ENCODE measurements around the gene DNAJC22. TPM values are rescaled to one million over a fixed set of nuclear protein-coding genes. Genes with fewer than 3 reads are reported as not detected.
A peak's percentile ranks its signal among the peaks of the same experiment; 100 is the strongest.
"Not testable (repeated sequence)": the region's sequence is repeated elsewhere in the genome, so short reads cannot be mapped to it uniquely, and the experiment has no call there.

DNAJC22 gene
- polyA plus RNA-seq, 4 donors: 18.4 to 26.8 (median 20.1) TPM

DNA sequence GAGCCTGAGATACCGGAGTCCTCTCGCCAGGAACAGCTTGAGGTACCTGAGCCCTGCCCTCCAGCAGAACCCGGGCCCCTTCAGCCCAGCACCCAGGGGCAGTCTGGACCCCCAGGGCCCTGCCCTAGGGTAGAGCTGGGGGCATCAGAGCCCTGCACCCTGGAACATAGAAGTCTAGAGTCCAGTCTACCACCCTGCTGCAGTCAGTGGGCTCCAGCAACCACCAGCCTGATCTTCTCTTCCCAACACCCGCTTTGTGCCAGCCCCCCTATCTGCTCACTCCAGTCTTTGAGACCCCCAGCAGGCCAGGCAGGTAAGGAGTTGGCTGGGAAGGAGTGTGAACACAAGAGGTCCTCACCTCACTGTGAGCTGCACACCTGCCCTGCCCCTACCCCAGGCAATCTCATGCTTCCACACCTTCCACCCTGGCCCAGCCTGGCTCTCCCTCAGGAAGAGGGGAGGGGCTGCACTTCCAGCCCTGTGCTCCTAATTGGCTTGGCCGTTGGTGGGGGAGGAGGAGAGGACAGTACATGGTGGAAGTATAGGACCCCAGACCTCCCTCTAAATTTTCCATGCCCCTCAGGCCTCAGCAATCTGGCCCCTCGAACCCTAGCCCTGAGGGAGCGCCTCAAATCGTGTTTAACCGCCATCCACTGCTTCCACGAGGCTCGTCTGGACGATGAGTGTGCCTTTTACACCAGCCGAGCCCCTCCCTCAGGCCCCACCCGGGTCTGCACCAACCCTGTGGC lies 15.9 kb upstream of the DNAJC22 start:
- DNase-seq (ENCODE audit: low read depth in 4 of 4, low spot score in 2 of 4): no peak

- no peak for DNase-seq (ENCODE audit: low read depth in 4 of 4, low spot score in 2 of 4)
Measured at GRCh38 chr12:49331380-49332222, 15.1 kb upstream of the DNAJC22 start.

GRCh38 chr12:49332441-49332861 lies 14.2 kb upstream of the DNAJC22 start:
- DNase-seq (ENCODE audit: low read depth in 4 of 4, low spot score in 2 of 4): no peak

- no peak for DNase-seq (ENCODE audit: low read depth in 4 of 4, low spot score in 2 of 4)
Measured at GRCh38 chr12:49332891-49333371, 13.8 kb upstream of the DNAJC22 start.

DNA sequence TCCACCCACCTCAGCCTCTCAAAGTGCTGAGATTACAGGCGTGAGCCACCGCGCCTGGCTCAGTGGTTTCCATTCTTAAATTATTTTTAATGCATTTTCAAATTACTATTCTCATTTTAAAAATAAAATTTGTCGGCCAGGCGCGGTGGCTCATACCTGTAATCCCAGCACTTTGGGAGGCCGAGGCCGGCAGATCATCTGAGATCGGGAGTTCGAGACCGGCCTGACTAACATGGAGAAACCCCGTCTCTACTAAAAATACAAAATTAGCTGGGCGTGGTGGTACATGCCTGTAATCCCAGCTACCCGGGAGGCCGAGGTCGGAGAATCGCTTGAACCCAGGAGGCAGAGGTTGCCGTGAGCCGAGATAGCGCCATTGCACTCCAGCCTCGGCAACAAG lies 12.9 kb upstream of the DNAJC22 start:
- DNase-seq (ENCODE audit: low read depth in 4 of 4, low spot score in 2 of 4): not testable (repeated sequence)

GRCh38 chr12:49334226-49334625 lies 12.5 kb upstream of the DNAJC22 start:
- DNase-seq (ENCODE audit: low read depth in 4 of 4, low spot score in 2 of 4): no peak

- DNase-seq (ENCODE audit: low read depth in 4 of 4, low spot score in 2 of 4): no peak
Measured at GRCh38 chr12:49334681-49335080, 12.0 kb upstream of the DNAJC22 start.

GRCh38 chr12:49335118-49335954 lies 11.4 kb upstream of the DNAJC22 start:
- no peak for DNase-seq (ENCODE audit: low read depth in 4 of 4, low spot score in 2 of 4)

DNA sequence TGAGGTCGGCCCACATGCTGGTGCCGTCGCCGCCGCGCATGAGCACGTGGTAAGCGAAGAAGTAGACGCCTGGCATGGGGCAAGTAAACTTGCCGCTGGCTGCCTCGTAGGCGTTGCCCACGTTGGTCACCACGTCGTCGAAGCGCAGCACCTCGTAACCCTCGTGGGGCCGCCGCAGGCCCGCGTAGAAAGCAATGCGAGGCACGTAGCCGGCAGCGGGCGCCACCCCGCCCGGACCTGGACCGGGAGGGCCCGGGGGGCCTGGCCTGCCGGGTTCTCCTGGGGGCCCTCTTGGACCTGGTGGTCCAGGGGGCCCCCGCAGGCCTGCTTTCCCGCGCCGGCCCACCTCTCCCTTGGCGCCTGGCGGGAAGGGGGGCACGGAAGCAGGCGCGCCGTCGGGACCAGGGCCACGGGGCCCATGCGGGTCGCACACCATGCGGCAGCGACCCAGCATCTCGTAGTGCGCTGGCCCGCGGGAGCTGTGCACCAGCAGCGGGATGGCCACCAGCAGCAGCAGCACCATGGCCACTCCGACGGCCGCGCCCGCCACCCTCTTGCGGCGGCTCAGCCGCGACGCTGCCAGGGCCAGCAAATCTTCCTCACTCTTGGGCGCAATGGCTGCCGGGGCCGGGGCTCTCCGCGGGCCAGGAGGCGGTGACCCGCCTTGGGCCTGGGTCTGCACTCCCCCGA lies 10.6 kb upstream of the DNAJC22 start:
- DNase-seq (ENCODE audit: low read depth in 4 of 4, low spot score in 2 of 4): no peak

DNA sequence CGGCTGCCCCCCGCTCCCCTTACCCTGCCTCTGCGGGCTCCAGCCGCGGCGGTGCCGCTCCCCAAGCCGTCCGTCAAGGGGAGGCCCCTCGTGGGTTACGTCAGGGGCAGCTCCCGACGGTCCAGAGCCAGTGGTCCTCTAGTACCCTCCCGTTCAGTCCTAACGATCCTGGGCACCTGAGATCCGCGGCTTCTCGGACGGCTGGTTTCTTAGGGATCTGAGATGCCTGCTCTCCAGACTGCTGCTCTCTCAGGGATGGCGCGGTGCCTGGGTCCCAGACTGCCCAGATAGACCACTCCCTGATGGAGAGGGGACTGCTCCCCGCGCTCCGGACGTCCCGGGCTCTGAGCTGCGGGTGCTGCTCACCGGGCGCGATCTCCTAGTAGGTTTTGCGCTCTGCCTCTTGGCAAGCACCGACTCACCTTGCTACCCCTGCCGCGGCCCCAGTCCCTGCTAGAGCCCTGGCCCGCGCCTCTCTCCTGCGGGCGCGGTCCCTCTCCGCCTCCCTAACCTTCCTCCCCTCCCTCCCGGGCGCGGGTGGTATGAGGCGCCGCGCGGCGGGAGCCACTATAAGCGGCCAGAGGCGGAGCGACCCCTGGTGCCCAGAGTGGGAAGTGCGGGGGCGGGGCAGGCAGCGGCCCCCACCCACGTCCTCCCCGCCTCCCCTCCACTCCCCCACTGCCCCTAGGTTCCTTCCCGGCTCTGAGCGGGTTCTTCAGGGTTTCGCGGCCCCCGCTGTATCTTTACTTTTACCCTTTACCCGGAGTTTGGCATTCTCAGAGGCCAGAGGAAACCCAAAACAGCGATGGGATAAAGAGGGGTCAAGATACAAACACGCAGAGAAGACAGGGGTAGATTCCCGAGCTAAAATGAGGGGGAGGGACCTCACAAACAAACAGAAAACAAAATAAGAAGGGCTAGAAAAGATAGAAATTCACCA lies 9.8 kb upstream of the DNAJC22 start, which contains the start of gene C1QL4:
Gene C1QL4 (minus strand): TSS at position 544 of the 940 bp plus-strand sequence. CDS start 711 bp downstream, outside the sequence.
- no peak for DNase-seq (ENCODE audit: low read depth in 4 of 4, low spot score in 2 of 4)

- DNase-seq (ENCODE audit: low read depth in 4 of 4, low spot score in 2 of 4): no peak
Measured at GRCh38 chr12:49338830-49339463, 7.7 kb upstream of the DNAJC22 start.

GRCh38 chr12:49339464-49339861 lies 7.2 kb upstream of the DNAJC22 start:
- DNase-seq (ENCODE audit: low read depth in 4 of 4, low spot score in 2 of 4): no peak

DNA sequence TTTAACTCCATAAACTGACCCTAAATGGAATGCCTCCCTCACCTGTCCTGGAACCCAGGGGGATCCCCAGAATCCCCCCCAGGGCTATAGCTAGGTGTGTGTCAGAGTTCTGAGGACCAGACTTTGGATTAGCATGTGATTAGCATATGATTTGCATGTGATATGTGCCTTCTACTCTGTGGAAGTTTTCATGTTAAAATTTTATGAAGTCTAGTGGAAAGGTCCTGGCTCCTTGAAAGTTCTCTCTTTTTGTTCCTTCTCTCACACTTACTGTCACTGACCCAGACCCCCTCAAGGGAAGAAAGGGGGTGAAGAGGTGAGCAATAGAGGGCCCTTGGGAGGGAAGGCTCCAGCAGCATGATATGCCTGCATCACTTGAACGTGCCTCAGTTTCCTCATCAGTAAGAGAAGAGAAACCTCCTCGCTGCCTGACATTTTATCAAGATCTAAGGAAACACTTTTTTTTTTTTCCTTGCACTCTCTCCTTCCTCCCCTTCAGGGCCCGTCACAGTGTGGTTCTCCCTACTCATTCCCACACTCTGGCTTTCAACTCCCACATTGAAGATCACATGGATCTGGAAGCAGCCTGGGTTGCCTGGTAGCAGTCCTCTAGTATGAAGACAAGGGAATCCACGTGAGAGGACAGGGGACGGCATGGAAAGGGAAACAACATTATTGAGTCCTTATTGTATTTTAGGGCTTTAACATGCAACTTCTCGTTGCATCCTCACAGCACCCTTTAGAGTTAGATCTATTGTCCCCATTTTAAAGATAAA lies 6.4 kb upstream of the DNAJC22 start:
- no peak for DNase-seq (ENCODE audit: low read depth in 4 of 4, low spot score in 2 of 4)

DNA sequence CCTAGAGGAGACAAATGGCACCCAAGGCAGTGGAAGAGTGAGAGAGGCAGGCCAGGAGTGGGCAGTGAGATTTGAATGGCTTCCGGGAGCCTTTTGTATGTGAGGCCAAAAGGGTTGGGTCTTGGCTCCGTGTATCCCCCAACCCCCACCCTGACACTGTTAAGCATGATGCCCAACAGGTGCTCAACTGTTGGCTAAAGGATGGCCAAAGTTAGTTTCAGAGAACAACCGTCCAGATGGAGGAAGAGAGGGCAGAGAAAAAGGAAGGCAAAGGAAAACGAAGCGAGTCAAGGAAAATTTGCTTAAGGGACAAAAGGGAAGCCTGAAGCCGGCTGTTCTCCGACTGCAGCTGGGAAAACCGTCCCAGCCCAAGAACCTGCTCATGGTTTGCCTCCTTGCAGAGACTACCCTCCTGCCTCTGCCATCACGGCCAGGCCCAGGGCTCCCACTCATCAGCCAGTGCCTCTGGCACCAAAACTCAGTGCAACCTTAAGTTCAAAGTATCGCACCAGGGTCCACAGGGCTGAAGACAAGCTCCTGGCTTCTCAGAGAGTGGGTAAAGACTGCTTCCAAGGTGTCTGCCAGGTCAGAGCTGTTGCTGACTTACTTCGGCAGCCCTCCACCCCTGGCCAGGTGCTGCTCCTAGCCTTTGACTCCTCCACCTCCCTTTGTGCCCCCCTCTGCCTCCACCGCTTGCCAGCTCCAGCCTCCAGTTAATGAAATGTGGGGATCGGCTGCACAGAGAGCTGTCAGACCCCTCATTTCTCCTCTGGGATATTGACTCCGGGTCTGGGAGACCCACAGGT lies 5.5 kb upstream of the DNAJC22 start:
- DNase-seq (ENCODE audit: low read depth in 4 of 4, low spot score in 2 of 4): no peak

DNA sequence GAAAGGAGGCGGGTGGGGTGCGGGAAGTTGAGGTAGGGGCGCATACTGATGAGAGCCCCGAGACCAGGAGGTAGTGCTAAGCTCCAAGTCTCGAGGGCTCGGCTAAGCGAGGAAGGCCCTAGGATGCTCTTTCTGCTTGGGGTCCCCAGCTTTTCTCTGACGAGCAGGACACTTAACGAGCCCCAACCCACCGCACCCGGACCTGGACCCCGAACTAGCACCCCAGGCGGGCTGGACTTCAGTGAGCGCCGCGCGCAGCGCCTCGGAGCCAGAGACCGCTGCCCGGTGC lies 5.0 kb upstream of the DNAJC22 start:
- no peak for DNase-seq (ENCODE audit: low read depth in 4 of 4, low spot score in 2 of 4)

GRCh38 chr12:49342066-49342913 lies 4.4 kb upstream of the DNAJC22 start:
- peak in 1 of 4 donors; percentile 90 for DNase-seq (ENCODE audit: low read depth in 4 of 4, low spot score in 2 of 4)
